Endothelial cell of umbilical vein (primary cell): Measurements from ENCODE around the gene GPBAR1. TPM values are rescaled to one million over a fixed set of nuclear protein-coding genes. Genes with fewer than 3 reads are reported as not detected.

Experiments
- BruUV-seq: library from RNA; stranded (reverse); fragments of 400-500 nt; replicated peaks from 2 replicates; lab custom pipeline; 2021; lab: Mats Ljungman, UMichigan
- CTCF ChIA-PET: fragments of 300-600, 350-600 bp; sonication (Branson Sonifier 250); formaldehyde crosslinking; loops from one replicate; lab custom pipeline; 2021; ENCODE audit warnings: antibody characterized with exemption, inconsistent platforms; lab: Charles Lee
- POLR2A ChIA-PET: fragments of 300-600, 350-600 bp; sonication (Branson Sonifier 250); formaldehyde crosslinking; loops from one replicate; lab custom pipeline; 2021; ENCODE audit warnings: antibody characterized with exemption, inconsistent platforms; lab: Charles Lee
- DNase-seq: peaks from one replicate; pipeline ENCODE4 v3.0.0-alpha.2; 2011; ENCODE audit warnings: low read depth, low spot score
- FAIRE-seq: peaks from 2 replicates; lab custom pipeline; 2011; peaks lifted over from hg19 to GRCh38; lab: Jason Lieb, UNC
- H2AFZ ChIP-seq: 2 replicates; pipeline ENCODE4 v1.6.0; 2012; ENCODE audit warnings: low read depth, low read length, control low read depth, inconsistent platforms
- H3K27ac ChIP-seq: 2 replicates; pipeline ENCODE4 v1.5.1; 2011; ENCODE audit warnings: low read depth, mild to moderate bottlenecking, control low read depth, low read length, moderate library complexity; ENCODE audit not compliant: insufficient read depth
- H3K27me3 ChIP-seq, 2 experiments: 2 replicates each; pipeline versions ENCODE4 v1.6.0 to v1.6.1; 2011; ENCODE audit warnings: low read length in 2 of 2, mixed read lengths in 1 of 2; ENCODE audit not compliant: control insufficient read depth in 2 of 2, insufficient read depth in 2 of 2
- H3K36me3 ChIP-seq, 2 experiments: 2 replicates in 1 of 2; 3 replicates in 1 of 2; pipeline ENCODE4 v1.5.1; 2011; ENCODE audit warnings: low read length in 2 of 2, mild to moderate bottlenecking in 1 of 2, moderate library complexity in 1 of 2; ENCODE audit not compliant: control insufficient read depth in 2 of 2, insufficient read depth in 2 of 2; ENCODE audit errors: extremely low read depth in 1 of 2
- H3K4me1 ChIP-seq: 3 replicates; pipeline ENCODE4 v1.5.1; 2011; ENCODE audit warnings: mild to moderate bottlenecking, low read length; ENCODE audit not compliant: control insufficient read depth, insufficient read depth; ENCODE audit errors: extremely low read depth
- H3K4me2 ChIP-seq: 2 replicates; pipeline ENCODE4 v1.6.1; 2011; ENCODE audit warnings: low read length, control low read depth, mixed read lengths; ENCODE audit not compliant: insufficient read depth
- H3K4me3 ChIP-seq, 3 experiments: fragments of 200-600 bp in 1 of 3; sonication (generic), shearing (Covaris generic) in 1 of 3; replicated peaks in 1 of 3; 2 replicates each; pipeline ENCODE4 v1.5.1; 2011 to 2016; ENCODE audit warnings: control low read depth in 3 of 3, low read length in 3 of 3, mild to moderate bottlenecking in 2 of 3, inconsistent platforms in 1 of 3, low read depth in 1 of 3, moderate library complexity in 1 of 3; ENCODE audit not compliant: insufficient read depth in 1 of 3
- H3K79me2 ChIP-seq: 2 replicates; pipeline ENCODE4 v1.6.0; 2012; ENCODE audit warnings: low read length, inconsistent platforms; ENCODE audit not compliant: control insufficient read depth, insufficient read depth
- H3K9ac ChIP-seq: replicated peaks from 2 replicates; pipeline ENCODE3; 2011; ENCODE audit warnings: low read length, control low read depth; ENCODE audit not compliant: insufficient read depth; ENCODE audit errors: extremely low read depth
- H3K9me1 ChIP-seq: replicated peaks from 3 replicates; pipeline ENCODE4 v1.6.0; 2011; ENCODE audit warnings: mild to moderate bottlenecking, low read length; ENCODE audit not compliant: control insufficient read depth, insufficient read depth; ENCODE audit errors: extremely low read depth
- H3K9me3 ChIP-seq: replicated peaks from 2 replicates; pipeline ENCODE4 v1.5.1; 2012; ENCODE audit warnings: low read length, inconsistent platforms; ENCODE audit not compliant: control insufficient read depth, insufficient read depth
- H4K20me1 ChIP-seq: replicated peaks from 2 replicates; pipeline ENCODE3; 2011; ENCODE audit warnings: mild to moderate bottlenecking, low read length; ENCODE audit not compliant: control insufficient read depth, insufficient read depth; ENCODE audit errors: extremely low read depth
- EZH2 ChIP-seq: IDR thresholded peaks from 2 replicates; pipeline ENCODE4 v1.6.1; 2012; ENCODE audit warnings: borderline replicate concordance, low read depth, mild to moderate bottlenecking, moderate library complexity, low read length, inconsistent platforms; ENCODE audit not compliant: severe bottlenecking
- FOS ChIP-seq: IDR thresholded peaks from 2 replicates; pipeline ENCODE4 v1.6.1; 2011; ENCODE audit warnings: mild to moderate bottlenecking, low read length, moderate library complexity, borderline replicate concordance; ENCODE audit not compliant: insufficient read depth
- GATA2 ChIP-seq: IDR thresholded peaks from 2 replicates; pipeline ENCODE4 v1.7.0; 2011; ENCODE audit warnings: low read depth, mild to moderate bottlenecking, moderate library complexity, mixed read lengths, low read length; ENCODE audit not compliant: insufficient read length, insufficient read depth
- JUN ChIP-seq: IDR thresholded peaks from 2 replicates; pipeline ENCODE4 v1.6.1; 2011; ENCODE audit warnings: borderline replicate concordance, low read depth; ENCODE audit not compliant: insufficient read length, insufficient read depth
- MYC ChIP-seq: IDR thresholded peaks from one replicate; pipeline ENCODE4 v1.6.1; 2011; ENCODE audit warnings: mild to moderate bottlenecking, low read depth, low read length
- POLR2A ChIP-seq: IDR thresholded peaks from 2 replicates; pipeline ENCODE4 v1.6.1; 2012; ENCODE audit warnings: low read depth, mild to moderate bottlenecking, control low read depth, low read length
- POLR2AphosphoS5 ChIP-seq: IDR thresholded peaks from 2 replicates; pipeline ENCODE4 v1.6.1; 2012; ENCODE audit warnings: low read depth, mild to moderate bottlenecking, control low read depth, low read length, moderate library complexity; ENCODE audit not compliant: insufficient read depth
- dilution Hi-C: fragments of 300-500 bp; cut with MboI; formaldehyde crosslinking; loops from one replicate; pipeline ENCODE4 v1.15.0; 2019; ENCODE audit warnings: low sequenced_read_pairs; ENCODE audit not compliant: extremely low pct_ligation_motif_present
- intact Hi-C: fragments of 100-400 bp; cut with micrococcal nuclease; formaldehyde crosslinking; loops from one replicate; pipeline ENCODE4 v1.10.0; 2022
- microRNA-seq: library from miRNA; unstranded; fragments of <30 nt; microRNA quantifications from one replicate; pipeline ENCODE4 v1.2.0, GENCODE V29; 2021; ENCODE audit warnings: borderline number of aligned reads, borderline replicate concordance
- polyA plus RNA-seq, 4 experiments: library from polyadenylated mRNA; depleted of rRNA in 3 of 4; stranded (reverse) in 3 of 4; unstranded in 1 of 4; fragments of >200 nt; gene quantifications; 2 replicates each; pipeline versions ENCODE4 v1.2.1 to v1.2.3, GENCODE V29; 2011 to 2012; ENCODE audit warnings: missing spikeins in 1 of 4
- total RNA-seq: library from RNA; stranded (reverse); gene quantifications from 2 replicates; pipeline ENCODE4 v1.2.3, GENCODE V29; 2021
- TF ChIP-seq, protein P1 (sequence below): IDR thresholded peaks from 2 replicates; pipeline ENCODE4 v1.6.1; 2011; ENCODE audit not compliant: insufficient read depth, insufficient read length
- TF ChIP-seq, protein P2 (sequence below), 2 donors: IDR thresholded peaks; 1 replicate in 1 of 2; 2 replicates in 1 of 2; pipeline ENCODE4 v1.5.1; 2011; ENCODE audit warnings: low read length in 2 of 2, mild to moderate bottlenecking in 2 of 2, moderate library complexity in 2 of 2, control low read depth in 1 of 2, inconsistent platforms in 1 of 2, low read depth in 1 of 2; ENCODE audit not compliant: insufficient read depth in 1 of 2; ENCODE audit errors: extremely low read depth in 1 of 2

GPBAR1 gene
- total and polyA plus RNA-seq, 2 donors (not counting 3 experiments of a cell fraction or from before 2014, with no cell fraction given): 0.14 to 0.75 TPM

DNA sequence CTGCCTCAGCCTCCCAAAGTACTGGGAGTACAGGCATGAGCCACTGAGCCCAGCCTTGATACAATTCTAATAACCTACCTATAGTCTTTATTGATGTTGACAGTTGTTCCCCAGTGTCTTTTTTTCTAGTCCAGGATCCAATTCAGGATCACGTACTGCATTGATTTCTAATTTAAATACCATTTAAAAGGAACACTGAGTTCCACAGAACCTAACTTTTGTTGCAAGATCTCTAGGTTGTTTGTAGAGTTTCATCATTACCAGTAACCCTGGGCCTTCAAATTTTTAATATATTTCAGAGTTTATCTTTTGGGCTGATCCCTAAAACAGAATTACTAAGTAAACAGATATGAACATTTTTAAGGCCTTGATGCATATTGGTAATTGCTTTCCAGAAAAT, 52.5 kb downstream of the GPBAR1 start:
- Histone ChIP-seq H3K36me3 (no peaks in the 10 kb centered on the region), H3K4me2 (no peak overlapping the region), H2AFZ (no peak overlapping the region), H3K27ac (no peak overlapping the region), H3K4me3 (no peak overlapping the region), H3K9ac (no peak overlapping the region), H3K9me1 (no peaks in the 10 kb centered on the region), H4K20me1 (no peaks in the 10 kb centered on the region), H3K27me3 (no peaks in the 10 kb centered on the region), H3K9me3 (no peaks in the 10 kb centered on the region), H3K4me1 (peaks cover 13% of the 10 kb centered on the region), H3K79me2 (no peaks in the 10 kb centered on the region)
- ChIA-PET CTCF (no interaction called here), POLR2A (no interaction called here)
- FAIRE-seq: no peak
- TF ChIP-seq FOS (no peak), MYC (no peak), POLR2A (no peak), JUN (no peak), POLR2AphosphoS5 (no peak), EZH2 (no peak), GATA2 (no peak)
- TF ChIP-seq, protein P1, sequence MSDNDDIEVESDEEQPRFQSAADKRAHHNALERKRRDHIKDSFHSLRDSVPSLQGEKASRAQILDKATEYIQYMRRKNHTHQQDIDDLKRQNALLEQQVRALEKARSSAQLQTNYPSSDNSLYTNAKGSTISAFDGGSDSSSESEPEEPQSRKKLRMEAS: no peak
- TF ChIP-seq, protein P2, sequence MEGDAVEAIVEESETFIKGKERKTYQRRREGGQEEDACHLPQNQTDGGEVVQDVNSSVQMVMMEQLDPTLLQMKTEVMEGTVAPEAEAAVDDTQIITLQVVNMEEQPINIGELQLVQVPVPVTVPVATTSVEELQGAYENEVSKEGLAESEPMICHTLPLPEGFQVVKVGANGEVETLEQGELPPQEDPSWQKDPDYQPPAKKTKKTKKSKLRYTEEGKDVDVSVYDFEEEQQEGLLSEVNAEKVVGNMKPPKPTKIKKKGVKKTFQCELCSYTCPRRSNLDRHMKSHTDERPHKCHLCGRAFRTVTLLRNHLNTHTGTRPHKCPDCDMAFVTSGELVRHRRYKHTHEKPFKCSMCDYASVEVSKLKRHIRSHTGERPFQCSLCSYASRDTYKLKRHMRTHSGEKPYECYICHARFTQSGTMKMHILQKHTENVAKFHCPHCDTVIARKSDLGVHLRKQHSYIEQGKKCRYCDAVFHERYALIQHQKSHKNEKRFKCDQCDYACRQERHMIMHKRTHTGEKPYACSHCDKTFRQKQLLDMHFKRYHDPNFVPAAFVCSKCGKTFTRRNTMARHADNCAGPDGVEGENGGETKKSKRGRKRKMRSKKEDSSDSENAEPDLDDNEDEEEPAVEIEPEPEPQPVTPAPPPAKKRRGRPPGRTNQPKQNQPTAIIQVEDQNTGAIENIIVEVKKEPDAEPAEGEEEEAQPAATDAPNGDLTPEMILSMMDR (IDR thresholded peaks at IDR 0.05; ENCODE audit: extremely low read depth in 1 of 2, insufficient read depth in 1 of 2, low read depth in 1 of 2, low read length in 2 of 2): no peak
- intact Hi-C loops (no loop called here), dilution Hi-C loops (no loop called here)
- no TSS peak for BruUV-seq
- no peak for DNase-seq

Small RNA genes within 50 kb of the gene (microRNA-seq; reads per million reads assigned to microRNA genes)
- gene MIR6513: not detected

Other genes with a start within 250 kb of the GPBAR1 start
- gene RUFY4, start 191.8 kb upstream of the GPBAR1 start, total RNA-seq: not detected in 2 replicates
- gene RUFY4, start 191.8 kb upstream of the GPBAR1 start, polyA plus RNA-seq: not detected in 2 replicates
- not detected in 2 replicates for gene CXCR2, start 135.0 kb upstream of the GPBAR1 start, total RNA-seq
- not detected in 2 replicates for gene CXCR2, start 135.0 kb upstream of the GPBAR1 start, polyA plus RNA-seq
- gene CXCR1, start 94.1 kb upstream of the GPBAR1 start, total RNA-seq: not detected in 2 replicates
- not detected in 2 replicates for gene CXCR1, start 94.1 kb upstream of the GPBAR1 start, polyA plus RNA-seq
- 455 and 483 TPM in 2 replicates for gene ARPC2, start 43.8 kb upstream of the GPBAR1 start, total RNA-seq
- gene ARPC2, start 43.8 kb upstream of the GPBAR1 start, polyA plus RNA-seq: 417 and 433 TPM in 2 replicates
- 59.7 and 69.3 TPM in 2 replicates for gene AAMP, start 9.1 kb downstream of the GPBAR1 start, total RNA-seq
- 84.4 and 99.0 TPM in 2 replicates for gene AAMP, start 9.1 kb downstream of the GPBAR1 start, polyA plus RNA-seq
- 56.1 and 56.6 TPM in 2 replicates for gene PNKD, start 9.5 kb downstream of the GPBAR1 start, total RNA-seq
- 88.3 and 98.9 TPM in 2 replicates for gene PNKD, start 9.5 kb downstream of the GPBAR1 start, polyA plus RNA-seq
- 141 and 159 TPM in 2 replicates for gene TMBIM1, start 31.5 kb downstream of the GPBAR1 start, total RNA-seq
- gene TMBIM1, start 31.5 kb downstream of the GPBAR1 start, polyA plus RNA-seq: 229 and 243 TPM in 2 replicates
- not detected in 2 replicates for gene CATIP, start 95.8 kb downstream of the GPBAR1 start, total RNA-seq
- not detected in 2 replicates for gene CATIP, start 95.8 kb downstream of the GPBAR1 start, polyA plus RNA-seq
- gene SLC11A1, start 121.3 kb downstream of the GPBAR1 start, total RNA-seq: not detected in 2 replicates
- 0.03 and 0.08 TPM in 2 replicates for gene SLC11A1, start 121.3 kb downstream of the GPBAR1 start, polyA plus RNA-seq
- 78.7 and 86.1 TPM in 2 replicates for gene CTDSP1, start 138.9 kb downstream of the GPBAR1 start, total RNA-seq
- 112 and 127 TPM in 2 replicates for gene CTDSP1, start 138.9 kb downstream of the GPBAR1 start, polyA plus RNA-seq
- not detected in 2 replicates for gene VIL1, start 158.1 kb downstream of the GPBAR1 start, total RNA-seq
- gene VIL1, start 158.1 kb downstream of the GPBAR1 start, polyA plus RNA-seq: not detected in 2 replicates